H1 (cell line): ENCODE data around the gene CPED1. TPM values are rescaled to one million over a fixed set of nuclear protein-coding genes. Genes with fewer than 3 reads are reported as not detected.
A peak's percentile ranks its signal among the peaks of the same experiment; 100 is the strongest.

Experiments used
- CTCF ChIA-PET: fragments of 300-600 bp; sonication (Branson Sonifier 250); formaldehyde crosslinking; loops from one replicate; lab custom pipeline; 2021; ENCODE audit not compliant: partially characterized antibody; lab: Charles Lee
- POLR2A ChIA-PET: fragments of 300-600 bp; sonication (Branson Sonifier 250); formaldehyde crosslinking; loops from one replicate; lab custom pipeline; 2021; ENCODE audit warnings: inconsistent platforms; ENCODE audit not compliant: partially characterized antibody; lab: Charles Lee
- DNase-seq, 2 experiments: peaks; one replicate each; pipeline versions ENCODE4 v3.0.0 to v3.0.0-alpha.2; 2010 to 2022; ENCODE audit warnings: low spot score in 2 of 2, low read depth in 1 of 2, mixed read lengths in 1 of 2
- FAIRE-seq: peaks from 2 replicates; lab custom pipeline; 2011; peaks lifted over from hg19 to GRCh38; lab: Jason Lieb, UNC
- H2AFZ ChIP-seq: 2 replicates; pipeline ENCODE4 v1.8.1; 2012; ENCODE audit warnings: low read length, inconsistent platforms
- H2AK5ac ChIP-seq: 2 replicates; pipeline ENCODE4 v1.6.1; 2013; ENCODE audit warnings: low read depth, low read length
- H2BK120ac ChIP-seq: replicated peaks from 2 replicates; pipeline ENCODE3; 2013; ENCODE audit warnings: low read depth, low read length, inconsistent platforms
- H2BK12ac ChIP-seq: 2 replicates; pipeline ENCODE4 v1.6.1; 2013; ENCODE audit warnings: low read depth, low read length
- H2BK15ac ChIP-seq: 2 replicates; pipeline ENCODE4 v1.6.1; 2013; ENCODE audit warnings: low read length
- H2BK20ac ChIP-seq: 2 replicates; pipeline ENCODE4 v1.6.1; 2013; ENCODE audit warnings: low read length
- H2BK5ac ChIP-seq: 2 replicates; pipeline ENCODE4 v1.6.1; 2013; ENCODE audit warnings: low read depth, low read length
- H3K14ac ChIP-seq: 2 replicates; pipeline ENCODE4 v1.6.1; 2013; ENCODE audit warnings: inconsistent platforms; ENCODE audit not compliant: insufficient read length
- H3K18ac ChIP-seq: 2 replicates; pipeline ENCODE4 v1.6.1; 2013; ENCODE audit warnings: low read length; ENCODE audit errors: extremely low read depth
- H3K23ac ChIP-seq: 2 replicates; pipeline ENCODE4 v1.6.1; 2013; ENCODE audit warnings: inconsistent platforms; ENCODE audit not compliant: insufficient read length
- H3K23me2 ChIP-seq: 2 replicates; pipeline ENCODE4 v1.6.1; 2013; ENCODE audit warnings: low read depth, low read length
- H3K27ac ChIP-seq: 2 replicates; pipeline ENCODE4 v1.6.1; 2011; ENCODE audit warnings: low read depth, low read length, inconsistent platforms
- H3K27me3 ChIP-seq, 4 experiments: replicated peaks in 1 of 4; 1 replicate in 1 of 4; 2 replicates in 3 of 4; pipeline versions ENCODE4 v1.6.1 to v1.8.1; 2011 to 2013; ENCODE audit warnings: low read length in 3 of 4, mild to moderate bottlenecking in 3 of 4, inconsistent platforms in 2 of 4, mixed read lengths in 2 of 4, moderate library complexity in 1 of 4; ENCODE audit not compliant: control insufficient read depth in 3 of 4, insufficient read depth in 3 of 4; ENCODE audit errors: extremely low read depth in 1 of 4
- H3K36me3 ChIP-seq, 4 experiments: 2 replicates each; pipeline versions ENCODE4 v1.6.1 to v1.8.1; 2011 to 2013; ENCODE audit warnings: mild to moderate bottlenecking in 4 of 4, low read length in 3 of 4, moderate library complexity in 2 of 4, control low read depth in 1 of 4, inconsistent platforms in 1 of 4; ENCODE audit not compliant: insufficient read depth in 4 of 4, control insufficient read depth in 2 of 4
- H3K4ac ChIP-seq: replicated peaks from 2 replicates; pipeline ENCODE3; 2013; ENCODE audit warnings: low read length, low read depth, mixed read lengths, inconsistent platforms; ENCODE audit not compliant: insufficient read length
- H3K4me1 ChIP-seq, 4 experiments: replicated peaks in 1 of 4; 1 replicate in 1 of 4; 2 replicates in 3 of 4; pipeline versions ENCODE4 v1.6.1 to v1.8.1; 2011 to 2013; ENCODE audit warnings: low read length in 3 of 4, inconsistent platforms in 2 of 4, mixed read lengths in 1 of 4; ENCODE audit not compliant: insufficient read depth in 4 of 4, control insufficient read depth in 3 of 4
- H3K4me2 ChIP-seq, 2 experiments: 2 replicates each; pipeline versions ENCODE4 v1.6.1 to v1.8.1; 2011 to 2013; ENCODE audit warnings: low read depth in 2 of 2, low read length in 2 of 2, control low read depth in 1 of 2, inconsistent platforms in 1 of 2, mild to moderate bottlenecking in 1 of 2; ENCODE audit not compliant: insufficient read depth in 1 of 2
- H3K4me3 ChIP-seq, 4 experiments: fragments of 200-600, 300-600 bp in 1 of 4; sonication (generic), shearing (Covaris generic), sonication (Bioruptor Twin) in 1 of 4; 2 replicates each; pipeline versions ENCODE4 v1.5.1 to v1.8.1; 2011 to 2016; ENCODE audit warnings: low read length in 4 of 4, low read depth in 3 of 4, control low read depth in 2 of 4, inconsistent platforms in 2 of 4, mild to moderate bottlenecking in 2 of 4, mixed read lengths in 1 of 4, moderate library complexity in 1 of 4; ENCODE audit not compliant: insufficient read depth in 2 of 4; ENCODE audit errors: extremely low read depth in 1 of 4
- H3K56ac ChIP-seq: replicated peaks from 2 replicates; pipeline ENCODE3; 2013; ENCODE audit warnings: low read depth, mild to moderate bottlenecking, mixed read lengths, low read length, inconsistent platforms; ENCODE audit not compliant: insufficient read length
- H3K79me1 ChIP-seq: 2 replicates; pipeline ENCODE4 v1.6.1; 2013; ENCODE audit warnings: low read depth, low read length, control low read depth
- H3K79me2 ChIP-seq, 2 experiments: 2 replicates each; pipeline versions ENCODE4 v1.6.1 to v1.8.1; 2012 to 2013; ENCODE audit warnings: low read length in 2 of 2, mild to moderate bottlenecking in 2 of 2, inconsistent platforms in 1 of 2; ENCODE audit not compliant: insufficient read depth in 2 of 2, control insufficient read depth in 1 of 2
- H3K9ac ChIP-seq, 4 experiments: replicated peaks in 1 of 4; 1 replicate in 1 of 4; 2 replicates in 3 of 4; pipeline versions ENCODE4 v1.6.1 to v1.8.1; 2011 to 2013; ENCODE audit warnings: low read depth in 3 of 4, low read length in 3 of 4, control low read depth in 2 of 4, mild to moderate bottlenecking in 2 of 4, moderate library complexity in 2 of 4, inconsistent platforms in 1 of 4; ENCODE audit errors: extremely low read depth in 1 of 4
- H3K9me3 ChIP-seq, 2 experiments: 2 replicates each; pipeline versions ENCODE4 v1.6.1 to v1.8.1; 2012 to 2013; ENCODE audit warnings: mild to moderate bottlenecking in 2 of 2, moderate library complexity in 2 of 2, control low read depth in 1 of 2, inconsistent platforms in 1 of 2, low read depth in 1 of 2, low read length in 1 of 2, mixed read lengths in 1 of 2; ENCODE audit not compliant: insufficient read depth in 2 of 2
- H4K20me1 ChIP-seq, 2 experiments: replicated peaks in 1 of 2; 2 replicates each; pipeline versions ENCODE3 to v1.8.1; 2011 to 2013; ENCODE audit warnings: inconsistent platforms in 2 of 2, low read length in 2 of 2, mild to moderate bottlenecking in 1 of 2; ENCODE audit not compliant: insufficient read depth in 2 of 2, control insufficient read depth in 1 of 2
- H4K5ac ChIP-seq: 2 replicates; pipeline ENCODE4 v1.6.1; 2013; ENCODE audit warnings: low read length, low read depth, mixed read lengths, inconsistent platforms; ENCODE audit not compliant: insufficient read length
- H4K8ac ChIP-seq: 2 replicates; pipeline ENCODE4 v1.8.0; 2013; ENCODE audit warnings: mild to moderate bottlenecking, moderate library complexity, low read length, inconsistent platforms; ENCODE audit not compliant: insufficient read depth; ENCODE audit errors: extremely low read depth
- H4K91ac ChIP-seq: replicated peaks from 2 replicates; pipeline ENCODE3; 2013; ENCODE audit warnings: low read length, mixed read lengths, inconsistent platforms; ENCODE audit not compliant: insufficient read length
- JUND ChIP-seq: IDR thresholded peaks from 2 replicates; pipeline ENCODE4 v1.6.1; 2011; ENCODE audit warnings: mild to moderate bottlenecking, improper control_type of control experiment, low read length
- MAFK ChIP-seq: IDR thresholded peaks from 2 replicates; pipeline ENCODE4 v1.6.1; 2012; ENCODE audit warnings: low read depth, mild to moderate bottlenecking, improper control_type of control experiment, low read length
- polyA plus RNA-seq, 7 experiments: library from polyadenylated mRNA; depleted of rRNA in 3 of 7; stranded (reverse) in 5 of 7; unstranded in 2 of 7; fragments of >200 nt in 5 of 7; fragments of 200-250 nt in 2 of 7; gene quantifications; 1 replicate in 5 of 7; 2 replicates in 1 of 7; 4 replicates in 1 of 7; pipeline versions ENCODE4 v1.2.1 to v1.2.3, GENCODE V29; 2011 to 2013; ENCODE audit warnings: missing spikeins in 2 of 7, mixed read lengths in 2 of 7
- total RNA-seq: library from RNA; stranded (reverse); fragmentation: NEBNext Ultra II Directional; extraction: Animal tissue kit (Norgen Biotek cat#: 25700); gene quantifications from 2 replicates; pipeline ENCODE4 v1.2.1, GENCODE V29; 2021

Gene CPED1
- total and polyA plus RNA-seq, 2 of the 8 experiments (the other 6 are each of a cell fraction or from before 2014, with no cell fraction given), result 0.08 to 0.39 TPM

GRCh38 chr7:121196286-121196685 is 207.8 kb downstream of the CPED1 start:
- Histone ChIP-seq H2AK5ac (no peak overlapping the region), H3K36me3 (no peaks in the 10 kb centered on the region), H3K79me1 (no peaks in the 10 kb centered on the region), H3K23me2 (no peaks in the 10 kb centered on the region), H3K9ac (no peak overlapping the region), H3K27me3 (no peaks in the 10 kb centered on the region), H3K27ac (no peak overlapping the region), H3K56ac (no peak overlapping the region), H2BK20ac (no peak overlapping the region), H3K18ac (no peak overlapping the region), H3K4me2 (no peak overlapping the region), H3K4me3 (no peak overlapping the region), H3K4ac (no peak overlapping the region), H4K91ac (no peak overlapping the region), H2BK120ac (no peak overlapping the region), H3K23ac (no peak overlapping the region), H2AFZ (peak overlapping the region; percentile 74), H3K9me3 (no peaks in the 10 kb centered on the region), H3K14ac (no peak overlapping the region), H2BK5ac (no peak overlapping the region), H4K5ac (no peak overlapping the region), H2BK15ac (no peak overlapping the region), H4K8ac (no peak overlapping the region), H3K79me2 (no peaks in the 10 kb centered on the region), H4K20me1 (no peaks in the 10 kb centered on the region), H3K4me1 (no peaks in the 10 kb centered on the region), H2BK12ac (no peak overlapping the region)
- ChIA-PET CTCF (interaction anchor here (0.6 to 0.7 kb wide), 3 partner anchors 14 to 798 kb away, joined by 3 to 4 read pairs (median 3); no protein-coding TSS in a partner anchor), POLR2A (interaction anchor here (0.6 kb wide), 1 partner anchor 59 kb away, joined by 3 read pairs; no protein-coding TSS in a partner anchor)
- FAIRE-seq (no peak), DNase-seq (no peak)
- TF ChIP-seq JUND (no peak), MAFK (0 out of 2 replicates have a peak, but pooled peaks have one; percentile 18)
